GM12878 (cell line): Measurements from ENCODE around the gene PC. TPM values are rescaled to one million over a fixed set of nuclear protein-coding genes. Genes with fewer than 3 reads are reported as not detected.

Experiments used
- ATF7 ChIP-seq: fragments of 450-650 bp; IDR thresholded peaks from 2 replicates; pipeline ENCODE4 v1.6.1; 2016; ENCODE audit warnings: low read depth, mild to moderate bottlenecking
- CEBPZ ChIP-seq: fragments of 150-350 bp; IDR thresholded peaks from 2 replicates; pipeline ENCODE4 v1.6.1; 2016; ENCODE audit warnings: low read depth, low read length
- EGR1 ChIP-seq, 2 experiments: IDR thresholded peaks; 1 replicate in 1 of 2; 2 replicates in 1 of 2; pipeline ENCODE4 v1.6.1; 2011 to 2012; ENCODE audit warnings: low read depth in 2 of 2, low read length in 2 of 2, borderline replicate concordance in 1 of 2, mild to moderate bottlenecking in 1 of 2, moderate library complexity in 1 of 2
- MLLT1 ChIP-seq: fragments of 450-650 bp; IDR thresholded peaks from 2 replicates; pipeline ENCODE4 v1.6.1; 2016; ENCODE audit warnings: mild to moderate bottlenecking
- NR2C1 ChIP-seq: fragments of 450-650 bp; IDR thresholded peaks from 2 replicates; pipeline ENCODE4 v1.6.1; 2017; ENCODE audit warnings: antibody characterized with exemption, mild to moderate bottlenecking, moderate library complexity
- POLR2AphosphoS2 ChIP-seq: IDR thresholded peaks from 2 replicates; pipeline ENCODE4 v1.6.1; 2011; ENCODE audit warnings: low read depth, mild to moderate bottlenecking, low read length, improper control_type of control experiment, moderate library complexity
- RBBP5 ChIP-seq: fragments of 200-600 bp; sonication (generic); conservative IDR thresholded peaks from 2 replicates; pipeline ENCODE4 v1.6.1; 2016
- REST ChIP-seq: IDR thresholded peaks from 2 replicates; pipeline ENCODE4 v1.6.1; 2012; ENCODE audit warnings: mild to moderate bottlenecking, low read depth, low read length
- SREBF2 ChIP-seq: IDR thresholded peaks from 2 replicates; pipeline ENCODE4 v1.6.1; 2012; ENCODE audit warnings: mild to moderate bottlenecking, low read length
- SRF ChIP-seq, 2 experiments: IDR thresholded peaks; 2 replicates each; pipeline ENCODE4 v1.6.1; 2011; ENCODE audit warnings: low read depth in 2 of 2, low read length in 2 of 2, mild to moderate bottlenecking in 1 of 2, moderate library complexity in 1 of 2
- STAT3 ChIP-seq: IDR thresholded peaks from 2 replicates; pipeline ENCODE4 v1.6.1; 2011; ENCODE audit warnings: low read depth, low read length, improper control_type of control experiment
- TCF12 ChIP-seq: IDR thresholded peaks from 2 replicates; pipeline ENCODE4 v1.6.1; 2011; ENCODE audit warnings: low read depth, mild to moderate bottlenecking, low read length
- ZZZ3 ChIP-seq: IDR thresholded peaks from 2 replicates; pipeline ENCODE4 v1.6.1; 2011; ENCODE audit warnings: low read depth; ENCODE audit not compliant: control insufficient read depth, insufficient read length
- polyA plus RNA-seq, 11 experiments: library from polyadenylated mRNA; depleted of rRNA in 4 of 11; unstranded in 6 of 11; stranded (reverse) in 5 of 11; fragments of >200 nt; fragmentation: Nextera tagmentation in 4 of 11; fragmentation: Illumina TruSeq in 1 of 11; extraction: Ambion mirVana in 4 of 11; extraction: Trizol in 1 of 11; gene quantifications; 1 replicate in 1 of 11; 2 replicates in 10 of 11; pipeline versions ENCODE4 v1.2.1 to v1.2.3, GENCODE V29; 2011 to 2016; ENCODE audit warnings: inconsistent platforms in 2 of 11, missing spikeins in 2 of 11, low read depth in 1 of 11
- total RNA-seq, 4 experiments: library from RNA; depleted of rRNA in 3 of 4; stranded (reverse); fragments of >200 nt in 3 of 4; fragmentation: Illumina TruSeq in 1 of 4; extraction: Trizol in 1 of 4; gene quantifications; 2 replicates each; pipeline versions ENCODE4 v1.2.1 to v1.2.3, GENCODE V29; 2013 to 2021

Gene PC
- total and polyA plus RNA-seq, 10 of the 15 experiments (the other 5 are each of a cell fraction or from before 2014, with no cell fraction given), result 0.22 to 10.3 (median 4.5) TPM

- TF ChIP-seq CEBPZ (no peak), SRF (IDR thresholded peaks at IDR 0.05; ENCODE audit: low read depth in 2 of 2, low read length in 2 of 2) (no peak), EGR1 (IDR thresholded peaks at IDR 0.05; ENCODE audit: borderline replicate concordance in 1 of 2, low read depth in 2 of 2, low read length in 2 of 2) (no peak), RBBP5 (no peak), POLR2AphosphoS2 (no peak), ATF7 (no peak), ZZZ3 (no peak), NR2C1 (no peak), SREBF2 (no peak), STAT3 (no peak), REST (no peak), TCF12 (no peak), MLLT1 (no peak)
These were observed 54.1 kb downstream of the PC start (continued) for GRCh38 chr11:66904055-66904454.
